Measurements from ENCODE around the gene KRT13.

KRT13 gene

DNA sequence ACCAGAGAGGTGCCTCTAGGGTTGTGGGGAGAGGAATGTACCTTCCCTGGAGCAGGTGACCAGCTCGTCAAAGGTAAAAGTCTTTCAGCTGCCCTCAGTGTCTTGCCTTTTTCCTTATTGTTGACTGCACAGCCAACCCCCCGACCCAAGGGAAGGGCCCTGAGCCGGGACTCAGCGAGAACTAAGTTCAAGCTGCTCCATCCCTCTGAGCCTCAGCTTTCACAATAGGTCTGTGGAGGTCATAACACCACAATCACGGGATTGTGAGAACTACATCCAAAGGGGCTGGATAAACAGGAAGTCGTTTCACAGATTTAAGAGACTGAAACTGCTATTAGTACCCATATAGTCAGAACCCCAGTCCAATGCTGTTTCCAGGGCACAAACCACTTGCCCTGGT, 13.1 kb downstream of the KRT13 start:
- no peak for DNase-seq

DNA sequence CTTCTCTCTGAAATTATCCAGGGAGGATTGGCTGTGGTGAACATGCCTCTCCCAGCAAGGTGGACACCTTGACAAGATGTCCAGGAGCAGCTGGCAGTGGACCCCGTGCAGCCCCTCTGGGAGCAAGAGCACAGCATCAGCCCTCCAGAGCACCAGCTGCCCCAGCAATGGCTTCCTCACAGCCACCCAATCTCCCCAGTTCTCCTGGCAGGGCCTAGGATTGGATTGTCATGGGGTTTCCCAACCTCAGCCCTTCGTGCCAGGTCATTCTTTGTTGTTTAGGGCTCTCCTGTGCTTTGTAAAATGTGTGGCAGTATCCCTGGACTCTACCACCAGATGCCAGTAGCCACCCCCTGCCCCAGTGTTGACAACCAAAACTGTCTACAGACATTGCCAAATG, 13.9 kb downstream of the KRT13 start:
- no peak for DNase-seq

DNA sequence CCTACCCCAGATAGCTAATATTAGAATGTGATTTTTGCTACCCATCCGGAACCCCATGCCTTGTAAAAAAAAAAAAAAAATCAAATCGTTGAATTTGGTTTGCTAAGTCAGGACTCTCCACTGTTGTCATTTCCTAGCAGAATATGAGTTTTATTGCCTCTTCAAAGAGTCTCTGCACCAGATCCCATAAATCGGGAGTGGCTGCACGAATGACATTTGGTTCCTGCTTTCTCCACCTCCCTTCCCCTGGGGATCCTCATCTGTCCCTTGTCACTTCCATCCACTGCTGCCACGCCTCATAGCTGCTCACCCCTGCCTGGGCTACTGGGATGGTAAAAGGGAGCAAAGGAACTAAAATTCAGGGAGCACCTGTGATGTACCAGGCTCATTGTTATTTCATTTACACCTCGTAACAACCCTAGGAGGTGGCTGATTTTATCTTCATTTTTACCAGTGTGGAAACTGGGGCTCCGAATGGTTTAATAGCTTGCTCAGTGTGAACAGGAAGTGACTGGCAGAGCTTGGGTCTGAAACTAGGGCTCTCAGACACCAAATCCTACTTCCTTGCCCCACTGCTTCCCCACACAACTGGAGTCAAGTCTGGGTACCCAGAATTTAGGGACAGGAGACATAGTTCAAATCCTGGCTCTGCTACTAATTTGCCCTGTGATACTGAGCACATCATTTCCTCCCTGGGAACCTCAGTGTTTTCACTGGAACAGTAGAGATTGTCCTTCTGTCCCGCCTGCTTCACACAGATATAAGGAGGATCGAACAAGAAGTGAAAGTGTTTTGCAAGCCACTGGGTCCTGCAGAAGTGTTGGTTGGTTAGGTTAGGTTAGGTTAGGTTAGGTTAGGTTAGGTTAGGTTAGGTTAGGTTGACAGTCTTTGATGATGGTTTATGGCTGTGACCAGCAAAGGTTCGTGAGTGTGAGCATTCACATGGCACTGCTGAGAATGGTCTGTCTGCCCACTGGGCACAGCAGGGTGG, 15.1 kb downstream of the KRT13 start:
- DNase-seq = no peak

DNA sequence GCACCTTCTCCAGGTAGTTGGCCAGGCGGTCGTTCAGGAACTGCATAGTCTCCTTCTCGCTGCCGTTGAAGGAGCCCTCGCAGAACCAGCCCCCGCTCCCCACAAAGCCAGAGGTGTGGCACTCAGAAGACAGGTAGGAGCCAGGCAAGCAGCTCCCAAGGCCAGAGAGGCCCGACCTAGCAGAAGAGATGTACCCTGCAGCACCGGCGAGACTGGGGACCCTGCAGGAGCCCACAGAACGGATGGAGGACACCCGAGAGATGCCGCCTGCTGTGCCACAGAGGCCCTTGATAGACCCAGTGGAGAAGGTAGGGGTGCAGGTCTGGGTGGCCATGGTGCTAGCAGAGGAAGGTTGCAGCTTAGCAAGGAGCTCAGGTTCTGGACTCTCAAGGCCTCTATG, 15.9 kb downstream of the KRT13 start, which contains the start of gene KRT36:
KRT36 (minus strand) TSS at position 380 of the 400 bp plus-strand sequence; CDS start at position 334, 46 bp downstream.
- no peak for DNase-seq

DNA sequence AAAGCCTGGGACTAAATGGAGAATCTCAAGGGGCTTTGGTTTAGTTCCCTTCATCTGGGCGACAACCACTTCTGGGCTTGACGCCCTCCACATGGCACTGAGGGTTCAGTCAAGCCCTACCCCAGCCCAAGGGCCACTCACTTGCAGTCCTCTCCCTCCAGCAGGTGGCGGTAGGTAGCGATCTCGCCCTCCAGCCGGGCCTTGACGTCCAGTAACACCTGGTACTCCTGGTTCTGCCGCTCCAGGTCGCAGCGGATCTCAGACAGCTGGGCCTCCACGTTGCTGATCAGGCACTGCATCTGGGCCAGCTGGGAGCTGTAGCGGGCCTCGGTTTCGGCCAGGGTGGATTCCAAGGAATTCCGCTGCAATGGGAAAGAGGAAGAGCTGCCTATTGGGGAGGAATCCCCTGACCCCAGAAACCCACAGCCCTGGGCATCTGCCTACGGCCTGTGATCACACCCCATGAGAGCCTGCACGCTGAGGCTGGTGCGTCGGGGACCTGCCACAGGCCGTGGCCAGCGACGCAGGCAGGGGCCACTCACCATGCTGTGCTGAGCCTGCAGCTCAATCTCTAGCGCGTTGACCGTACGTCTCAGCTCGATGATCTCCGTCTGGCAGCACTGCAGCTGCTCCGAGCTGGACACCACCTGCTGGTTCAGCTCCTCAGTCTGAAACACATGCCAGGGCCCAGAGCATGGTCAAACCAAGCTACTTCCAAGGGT, 18.4 kb downstream of the KRT13 start:
- DNase-seq = no peak

DNA sequence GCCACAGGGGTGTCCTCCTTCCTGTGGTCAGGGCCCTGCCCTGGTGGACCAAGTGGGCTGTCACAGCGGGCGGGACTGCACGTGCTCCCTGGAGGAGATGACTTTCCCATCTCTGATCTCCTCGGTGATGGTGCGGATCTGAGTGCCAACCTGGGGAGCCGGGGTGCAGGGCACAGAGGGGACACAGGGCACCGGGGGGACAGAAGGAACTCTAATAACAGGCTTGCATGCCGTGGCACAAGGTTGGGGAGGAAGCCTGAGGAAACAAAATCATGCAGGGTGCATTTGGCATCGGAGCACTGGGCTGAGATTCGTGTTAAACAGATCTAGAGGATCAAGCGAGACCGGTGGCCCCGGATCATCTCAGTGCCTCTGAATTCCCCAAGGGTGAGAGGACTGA, 19.1 kb downstream of the KRT13 start:
- no peak for DNase-seq

DNA sequence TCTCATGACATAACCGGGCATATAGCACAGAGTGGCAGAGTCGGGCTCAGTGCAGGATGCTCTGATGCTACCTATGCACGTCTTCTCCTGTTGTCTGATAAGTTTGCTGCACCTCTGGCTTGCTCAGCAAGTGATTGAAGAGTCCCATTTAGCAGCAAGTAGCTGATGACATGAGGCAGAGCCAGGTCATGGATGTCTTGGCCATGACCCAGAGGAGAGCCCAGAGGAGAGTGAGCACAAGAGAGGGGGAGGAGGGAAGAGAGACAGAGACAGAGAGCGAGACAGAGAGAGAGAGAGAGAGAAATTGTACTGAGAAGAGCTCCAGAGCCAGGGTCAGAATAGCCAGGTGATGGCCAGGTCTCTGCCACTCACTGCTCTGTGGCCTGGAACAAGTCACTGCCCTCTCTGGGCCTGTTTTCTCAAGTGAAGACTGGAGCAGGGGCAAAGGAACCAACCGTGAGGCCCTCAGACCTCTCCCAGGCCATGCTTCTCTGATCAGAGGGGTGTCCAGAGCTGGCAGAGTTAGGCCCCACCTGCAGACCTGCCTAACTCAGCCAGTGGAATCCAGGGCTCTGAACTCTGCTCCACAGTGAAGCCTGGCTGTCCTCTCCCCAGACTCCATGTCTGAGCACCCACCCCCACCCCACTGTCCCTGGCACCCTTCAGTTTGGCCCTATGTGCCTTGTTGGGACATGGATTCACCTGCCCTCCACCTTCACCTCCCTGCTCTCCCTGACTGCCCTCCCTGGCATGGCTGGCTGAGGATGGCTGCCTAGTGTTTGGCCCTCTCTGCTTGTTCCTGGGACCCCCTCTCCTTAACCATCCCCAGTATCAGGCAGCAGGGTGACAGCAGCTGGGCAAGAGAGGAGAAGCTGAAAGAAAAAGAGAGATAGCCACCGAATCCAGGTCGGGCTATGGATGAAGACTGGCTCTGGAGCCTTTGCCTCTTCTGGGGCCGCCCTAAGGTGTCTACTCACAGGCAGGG, 20.2 kb downstream of the KRT13 start:
- no peak for DNase-seq

DNA sequence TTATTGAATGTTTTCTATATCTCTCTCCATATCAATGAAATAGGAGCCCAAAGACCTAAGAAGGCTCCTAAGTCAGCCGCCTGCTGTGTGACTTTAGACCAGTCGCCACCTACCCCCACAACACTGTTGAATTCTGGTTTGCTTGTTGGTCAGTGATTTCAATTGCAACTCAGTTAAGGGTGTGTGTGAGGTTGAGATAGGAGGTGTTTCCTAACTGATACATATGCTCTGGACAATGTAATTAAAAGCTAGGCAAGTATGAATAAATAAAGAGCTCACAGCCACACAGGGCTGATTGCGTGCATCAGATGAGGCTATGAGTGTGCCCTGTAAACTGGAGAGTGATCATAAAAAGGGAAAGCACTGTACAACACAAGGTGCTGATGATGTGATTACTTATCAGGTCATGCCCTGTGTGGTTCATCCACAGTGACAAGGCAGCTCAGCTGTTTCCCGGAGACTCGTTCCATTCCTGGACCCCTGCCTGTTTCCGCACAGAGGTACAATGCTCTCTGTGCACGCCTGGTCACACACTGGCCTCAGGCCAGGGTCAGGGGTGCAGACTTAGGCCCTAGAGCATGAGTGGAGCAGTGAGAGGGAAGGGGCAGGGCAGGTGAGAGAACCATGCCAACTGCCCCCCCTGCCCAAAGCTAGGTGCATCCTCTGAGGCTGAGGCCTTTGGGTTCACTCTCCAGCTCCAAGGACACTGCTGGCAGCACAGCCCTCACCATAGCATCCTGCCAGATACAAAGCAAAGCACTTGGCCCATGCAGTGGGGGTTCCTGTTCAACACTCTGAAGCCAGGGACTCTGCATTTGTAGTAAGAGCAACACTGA, 21.2 kb downstream of the KRT13 start:
- no peak for DNase-seq

DNA sequence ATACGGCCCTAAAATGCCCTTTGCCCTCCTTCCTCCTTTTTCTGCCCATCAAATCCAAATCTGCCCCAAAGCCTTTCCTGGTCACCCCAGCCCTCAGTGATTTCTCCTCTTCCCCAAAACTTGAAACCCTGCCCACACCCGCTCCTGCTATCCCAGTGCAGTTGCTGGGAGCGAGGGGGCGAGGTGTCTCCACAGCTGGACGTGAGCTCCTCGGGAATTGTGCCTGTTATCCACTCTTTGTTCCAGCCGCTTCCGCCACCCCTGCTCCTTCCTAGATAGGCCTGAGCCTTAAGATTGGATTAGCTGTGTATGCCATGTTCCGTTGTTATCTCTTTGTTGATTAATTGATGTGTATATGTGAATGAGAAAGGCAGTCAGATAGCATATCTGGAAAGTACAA, 21.9 kb downstream of the KRT13 start:
- DNase-seq = no peak

DNA sequence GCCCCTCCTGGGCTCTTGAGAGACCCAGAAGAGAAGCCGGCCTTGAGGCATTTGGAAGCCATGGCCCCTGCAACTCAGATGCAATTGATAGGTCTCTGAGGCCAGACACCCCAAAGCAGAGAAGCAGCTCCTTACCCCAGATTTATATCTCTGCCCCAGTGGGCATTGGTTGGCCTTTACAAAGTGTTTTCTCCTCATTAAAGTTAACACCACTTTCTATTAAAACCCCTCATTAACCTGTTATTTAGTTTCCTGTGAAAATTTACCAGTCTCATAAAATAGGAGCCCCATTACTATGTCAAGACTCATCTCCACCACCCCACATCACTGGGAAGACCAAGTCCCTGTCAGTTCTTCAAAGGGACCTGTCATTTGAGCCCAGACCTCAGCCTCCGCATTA, 24.4 kb downstream of the KRT13 start, which contains the start of gene KRT35:
KRT35 (minus strand) TSS at position 116 of the 400 bp plus-strand sequence; CDS start at position 62, 54 bp downstream.
- DNase-seq = no peak

DNA sequence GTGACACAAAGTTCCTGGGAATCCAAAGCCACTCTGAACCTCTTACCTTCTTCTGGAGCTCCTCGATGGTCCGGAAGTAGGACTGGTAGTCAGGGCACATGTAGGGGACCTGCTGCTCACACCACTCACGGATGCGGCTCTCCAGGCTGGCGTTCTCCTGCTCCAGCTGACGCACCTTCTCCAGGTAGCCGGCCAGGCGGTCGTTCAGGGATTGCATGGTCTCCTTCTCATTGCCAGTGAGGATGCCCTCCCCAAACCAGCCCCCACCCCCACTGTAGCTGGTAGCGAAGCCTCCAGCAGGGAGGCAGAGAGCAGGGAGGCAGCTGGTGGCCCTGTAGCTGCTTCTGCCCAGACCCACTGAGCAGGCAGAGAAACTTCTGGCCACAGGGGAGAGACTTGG, 24.8 kb downstream of the KRT13 start:
- no peak for DNase-seq

DNA sequence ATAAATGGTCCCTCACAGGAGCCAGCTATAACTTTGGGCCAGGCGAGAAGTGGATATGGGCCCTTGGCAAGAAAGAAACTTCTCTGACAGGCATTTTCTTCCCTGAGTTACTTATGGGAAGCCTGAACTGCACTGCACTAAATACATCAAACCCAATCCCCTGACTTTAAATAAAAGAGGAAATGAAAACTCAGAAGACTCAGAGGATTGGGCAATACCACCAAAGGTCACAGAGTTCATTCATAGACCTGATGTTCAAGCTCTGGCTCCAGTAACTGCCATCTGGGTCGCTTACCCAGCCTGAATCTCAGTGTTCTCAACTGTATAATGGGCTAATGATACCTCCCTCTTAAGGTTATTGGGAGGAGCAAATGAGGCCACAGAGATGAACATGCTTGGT, 25.3 kb downstream of the KRT13 start:
- DNase-seq = no peak

DNA sequence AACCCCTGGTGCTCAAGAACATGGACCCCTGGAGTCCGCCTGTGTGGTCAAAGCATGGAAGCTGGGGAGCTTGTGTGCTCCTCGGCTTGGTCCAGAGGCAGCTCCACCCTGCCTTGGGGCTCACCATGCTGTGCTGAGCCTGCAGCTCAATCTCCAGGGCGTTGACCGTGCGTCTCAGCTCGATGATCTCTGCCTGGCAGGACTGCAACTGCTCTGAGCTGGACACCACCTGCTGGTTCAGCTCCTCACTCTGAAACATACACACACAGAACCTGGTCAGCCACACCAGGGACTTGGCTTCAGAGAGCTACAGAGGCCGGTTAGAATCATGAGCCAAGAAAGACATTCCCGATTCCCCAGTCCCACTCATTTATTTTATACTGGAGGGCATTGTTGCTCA, 27.2 kb downstream of the KRT13 start:
- DNase-seq = no peak

DNA sequence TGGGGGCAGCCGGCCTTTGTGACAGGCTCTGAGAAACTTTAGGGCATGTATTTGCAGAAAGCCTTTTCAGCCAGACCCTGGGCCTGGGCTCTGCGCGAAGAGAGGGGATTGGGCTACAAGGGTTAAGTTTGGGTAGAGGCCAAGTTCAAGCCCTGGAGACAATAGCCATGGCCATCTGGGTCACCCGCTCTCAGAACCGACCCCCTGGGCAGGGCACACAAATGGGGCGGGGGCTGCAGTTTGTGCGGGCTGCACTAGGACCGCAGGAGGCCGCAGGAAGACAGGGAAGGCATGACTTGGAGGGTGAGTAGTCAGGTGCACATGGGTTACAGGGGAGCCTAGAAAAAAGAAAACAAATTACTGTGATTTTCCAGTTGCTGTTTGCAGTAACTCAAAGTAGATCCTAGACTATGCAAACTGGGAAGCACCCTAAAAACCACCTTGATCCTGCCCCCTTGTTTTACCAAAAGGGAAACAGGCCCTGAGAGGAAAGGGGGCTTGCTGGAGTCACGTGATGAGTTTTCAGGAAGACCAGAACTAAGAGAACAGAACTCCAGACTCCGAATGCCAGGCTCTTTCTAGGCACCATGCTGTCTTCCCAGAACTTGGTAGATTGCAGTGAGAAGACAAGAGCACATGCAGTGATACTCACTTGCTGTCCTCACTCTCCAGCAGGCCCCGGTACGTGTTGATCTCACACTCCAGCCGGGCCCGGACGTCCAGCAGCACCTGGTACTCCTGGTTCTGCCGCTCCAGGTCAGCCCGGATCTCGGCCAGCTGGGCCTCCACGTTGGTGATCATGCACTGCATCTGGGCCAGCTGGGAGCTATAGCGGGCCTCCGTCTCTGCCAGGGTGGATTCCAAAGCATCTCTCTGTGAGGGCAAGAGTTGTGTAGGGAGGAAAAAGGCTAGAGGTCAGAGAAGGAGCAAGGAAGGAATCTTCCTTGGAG, 28.3 kb downstream of the KRT13 start:
- no peak for DNase-seq

DNA sequence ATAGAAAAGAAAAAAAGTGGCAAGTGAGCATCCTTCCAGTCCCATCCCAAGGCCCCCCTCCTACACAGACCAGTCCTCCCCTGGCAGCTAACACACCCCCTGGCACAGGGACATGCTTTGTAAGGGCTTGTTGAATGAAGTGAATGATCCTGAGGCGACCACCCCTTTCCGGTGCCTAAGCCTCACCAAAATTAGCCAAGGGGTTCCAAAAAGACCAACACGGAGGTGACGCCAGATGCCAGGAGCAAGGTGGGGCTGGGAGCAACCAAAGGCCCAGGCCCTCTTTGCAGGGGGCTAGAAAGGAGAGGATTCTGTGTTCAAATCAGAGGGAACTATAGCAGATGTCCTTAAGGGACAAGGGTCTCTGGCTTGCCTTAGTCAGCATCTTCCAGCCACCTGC, 30.0 kb downstream of the KRT13 start:
- no peak for DNase-seq

DNA sequence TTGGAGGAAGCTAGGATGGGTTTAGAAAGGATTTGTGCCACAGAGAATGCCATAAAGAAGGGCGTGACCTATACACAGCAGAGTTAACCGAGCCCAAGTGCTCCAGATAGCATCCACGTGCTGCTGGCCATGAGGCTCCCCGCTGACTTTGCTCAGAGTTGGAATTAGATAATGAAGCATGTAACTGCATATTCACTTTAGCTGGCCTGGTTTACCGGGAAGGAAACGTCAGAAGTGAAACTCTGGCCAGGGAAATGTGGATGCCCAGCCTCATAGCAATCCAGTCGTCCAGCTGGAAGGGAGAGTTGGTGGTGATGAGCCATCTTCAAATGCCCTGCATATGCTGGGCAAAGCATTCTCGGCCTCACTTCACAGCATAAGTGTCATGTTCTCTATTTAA, 30.5 kb downstream of the KRT13 start:
- DNase-seq = no peak

DNA sequence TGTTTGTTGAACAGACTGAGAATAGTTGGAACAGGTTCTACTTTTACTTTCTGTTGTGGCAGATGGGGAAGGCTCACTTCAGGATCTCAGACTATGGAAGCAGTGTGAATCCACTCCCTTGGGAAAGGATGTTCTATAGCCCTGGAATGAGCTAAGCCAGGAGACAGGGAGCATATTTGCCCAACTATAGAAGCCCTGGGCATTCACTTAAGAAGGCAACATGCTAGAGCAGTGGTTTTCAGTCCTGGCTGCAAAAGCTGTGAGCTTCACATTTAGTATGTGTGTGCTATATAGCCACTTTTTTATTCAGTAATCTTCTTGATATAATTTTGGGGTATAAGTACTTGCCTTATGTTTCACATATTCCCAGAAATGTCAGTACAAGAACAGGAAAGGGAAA, 37.1 kb downstream of the KRT13 start:
- no peak for DNase-seq

DNA sequence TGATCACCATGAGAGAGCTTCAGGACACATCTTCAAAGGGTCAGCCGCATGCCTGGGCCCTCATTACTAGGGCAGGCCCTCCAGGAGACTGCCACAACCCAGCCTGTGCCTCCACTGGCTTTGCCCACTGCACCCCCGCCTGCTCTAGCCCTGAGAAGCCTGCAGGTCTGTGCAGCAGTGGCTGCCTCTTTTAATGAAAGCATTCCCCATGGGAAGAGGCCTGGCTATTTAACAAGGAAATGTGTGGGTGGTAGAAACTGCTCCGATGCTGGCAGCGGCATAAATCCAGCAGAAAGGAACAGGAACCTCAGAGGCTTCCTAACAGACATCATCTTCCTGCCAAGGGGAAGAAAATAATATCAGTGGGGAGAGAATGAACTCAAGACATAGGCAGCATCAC, 37.9 kb downstream of the KRT13 start:
- DNase-seq = no peak

DNA sequence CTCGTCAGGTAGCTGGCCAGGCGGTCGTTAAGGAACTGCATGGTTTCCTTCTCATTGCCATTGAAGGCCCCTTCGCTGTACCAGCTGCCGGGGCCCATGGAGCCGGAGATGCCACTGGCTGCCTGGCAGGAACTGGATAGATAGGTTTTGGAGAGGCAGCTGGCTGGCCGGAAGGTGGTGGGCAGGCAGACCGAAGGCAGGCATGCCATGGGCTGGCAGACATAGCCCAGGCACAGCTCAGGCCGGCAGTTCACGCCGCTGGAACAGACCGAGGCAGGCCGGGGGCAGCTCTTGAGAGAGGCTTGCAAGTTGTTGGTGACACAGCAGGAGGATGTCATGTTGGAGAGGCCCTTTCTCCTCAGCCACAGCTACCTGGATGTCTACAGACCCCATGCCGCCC, 38.4 kb downstream of the KRT13 start, which contains the start of gene KRT32:
KRT32 (minus strand) TSS at position 399 of the 400 bp plus-strand sequence; CDS start at position 338, 61 bp downstream.
- no peak for DNase-seq

DNA sequence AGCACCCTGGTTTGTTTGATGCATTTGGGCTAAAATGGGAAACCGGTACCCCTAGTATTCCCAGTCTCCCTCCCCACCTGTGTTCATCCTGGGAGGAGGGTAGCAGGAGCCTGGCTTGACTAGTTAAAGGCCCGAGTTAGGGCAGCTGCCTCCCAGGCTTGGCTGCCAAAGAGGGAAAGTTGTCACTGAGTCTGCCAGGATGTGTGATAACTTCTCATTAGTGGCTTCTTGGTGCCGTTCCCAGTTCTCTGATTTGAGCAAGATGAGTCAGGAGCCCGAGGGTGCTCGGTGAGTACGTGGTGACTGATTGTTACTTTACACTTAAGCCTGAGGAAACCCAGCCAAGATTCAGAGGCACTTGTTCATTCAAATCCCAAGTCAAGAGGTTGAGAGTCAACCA, 40.7 kb downstream of the KRT13 start:
- peak; percentile 88 for DNase-seq

Data from fibroblast of skin of abdomen (primary cell).